ENCODE results near the gene RANBP9. TPM values are rescaled to one million over a fixed set of nuclear protein-coding genes. Genes with fewer than 3 reads are reported as not detected.

Gene RANBP9
- total and polyA plus RNA-seq, 2 of the 13 experiments (the other 11 are each of a cell fraction or from before 2014, with no cell fraction given), result 26.6 to 30.6 TPM

DNA sequence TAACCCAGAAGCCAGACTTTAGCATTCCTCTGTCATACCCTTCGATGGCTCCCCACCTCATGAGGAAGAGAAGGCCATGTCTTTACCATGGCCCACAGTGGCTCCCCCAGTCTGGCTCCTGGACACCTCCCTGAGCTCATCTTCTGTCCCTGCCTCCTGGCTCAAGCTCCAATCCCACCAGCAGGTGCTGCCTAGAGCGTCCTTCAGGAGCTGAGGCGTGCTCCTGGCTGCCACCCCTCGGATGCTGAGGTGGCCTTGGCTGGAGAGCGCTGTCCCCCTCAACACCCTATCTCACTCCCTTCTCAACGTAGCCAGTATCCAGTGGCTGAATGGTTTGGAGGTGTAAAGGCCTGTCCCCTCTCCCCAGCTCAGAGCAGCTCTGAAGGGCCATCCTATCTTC, 47.4 kb upstream of the RANBP9 start:
- Histone ChIP-seq H3K27ac (ENCODE audit: extremely low read length, insufficient read depth, low read length) (no peak overlapping the region), H3K36me3 (replicated peaks in 1 of 2; ENCODE audit: control insufficient read depth in 1 of 2, insufficient read depth in 2 of 2, low read length in 2 of 2) (no peaks in the 10 kb centered on the region), H3K4me1 (ENCODE audit: insufficient read depth, low read length) (no peaks in the 10 kb centered on the region), H3K79me2 (ENCODE audit: insufficient read depth, low read length) (no peaks in the 10 kb centered on the region), H3K9ac (ENCODE audit: insufficient read depth, low read depth, low read length) (no peak overlapping the region), H3K9me3 (ENCODE audit: low read length) (no peaks in the 10 kb centered on the region), H2AFZ (ENCODE audit: low read length) (no peak overlapping the region), H4K20me1 (ENCODE audit: insufficient read depth, low read length) (no peaks in the 10 kb centered on the region), H3K4me3 (replicated peaks in 1 of 3; ENCODE audit: insufficient read depth in 1 of 3, low read depth in 2 of 3, low read length in 3 of 3) (no peak overlapping the region), H3K27me3 (ENCODE audit: control insufficient read depth in 1 of 2, insufficient read depth in 2 of 2, low read length in 2 of 2) (peaks cover 0 to 1% of the 10 kb centered on the region in 2 experiments; a peak in 1 of 5 replicates), H3K4me2 (ENCODE audit: low read depth, low read length) (no peak overlapping the region)
- ChIA-PET CTCF (ENCODE audit: low intra/inter-chr PET ratio, low total read pairs) (no interaction called here), POLR2A (no interaction called here)
- intact Hi-C loops (cut with micrococcal nuclease; ENCODE audit: unreplicated experiment) (no loop called here), in situ Hi-C loops (cut with HindIII; ENCODE audit: extremely low pct_ligation_motif_present, low pct_unique_long_range_greater_than_20kb) (no loop called here)
- DNase-seq (ENCODE audit: low spot score), result no peak
- 54% methylated on average over 5 of the region's 6 CpGs for WGBS (ENCODE audit: low lambda C conversion rate)
- no TSS peak for BruUV-seq (replicated peaks)
- peak; percentile 47 for ATAC-seq
- no peak for TF ChIP-seq ARID2 (CRISPR knock-in tag; IDR thresholded peaks at IDR 0.05; ENCODE audit: borderline replicate concordance)
- TF ChIP-seq, protein P1, sequence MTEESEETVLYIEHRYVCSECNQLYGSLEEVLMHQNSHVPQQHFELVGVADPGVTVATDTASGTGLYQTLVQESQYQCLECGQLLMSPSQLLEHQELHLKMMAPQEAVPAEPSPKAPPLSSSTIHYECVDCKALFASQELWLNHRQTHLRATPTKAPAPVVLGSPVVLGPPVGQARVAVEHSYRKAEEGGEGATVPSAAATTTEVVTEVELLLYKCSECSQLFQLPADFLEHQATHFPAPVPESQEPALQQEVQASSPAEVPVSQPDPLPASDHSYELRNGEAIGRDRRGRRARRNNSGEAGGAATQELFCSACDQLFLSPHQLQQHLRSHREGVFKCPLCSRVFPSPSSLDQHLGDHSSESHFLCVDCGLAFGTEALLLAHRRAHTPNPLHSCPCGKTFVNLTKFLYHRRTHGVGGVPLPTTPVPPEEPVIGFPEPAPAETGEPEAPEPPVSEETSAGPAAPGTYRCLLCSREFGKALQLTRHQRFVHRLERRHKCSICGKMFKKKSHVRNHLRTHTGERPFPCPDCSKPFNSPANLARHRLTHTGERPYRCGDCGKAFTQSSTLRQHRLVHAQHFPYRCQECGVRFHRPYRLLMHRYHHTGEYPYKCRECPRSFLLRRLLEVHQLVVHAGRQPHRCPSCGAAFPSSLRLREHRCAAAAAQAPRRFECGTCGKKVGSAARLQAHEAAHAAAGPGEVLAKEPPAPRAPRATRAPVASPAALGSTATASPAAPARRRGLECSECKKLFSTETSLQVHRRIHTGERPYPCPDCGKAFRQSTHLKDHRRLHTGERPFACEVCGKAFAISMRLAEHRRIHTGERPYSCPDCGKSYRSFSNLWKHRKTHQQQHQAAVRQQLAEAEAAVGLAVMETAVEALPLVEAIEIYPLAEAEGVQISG (CRISPR knock-in tag; IDR thresholded peaks at IDR 0.05), result peak; percentile 70
- TF ChIP-seq ZNF317 (CRISPR knock-in tag; IDR thresholded peaks at IDR 0.05), result no peak
- no peak for TF ChIP-seq NR3C1 (CRISPR knock-in tag; IDR thresholded peaks at IDR 0.05)
- no peak for TF ChIP-seq STAT5B (CRISPR knock-in tag; IDR thresholded peaks at IDR 0.05)
- no peak for TF ChIP-seq MLLT10 (CRISPR knock-in tag; IDR thresholded peaks at IDR 0.05)
- FAIRE-seq, result no peak

GRCh38 chr6:13754644-13755043, 43.0 kb upstream of the RANBP9 start:
- intact Hi-C loops (cut with micrococcal nuclease; ENCODE audit: unreplicated experiment), result no loop called here
- TF ChIP-seq ZNF530 (CRISPR knock-in tag; IDR thresholded peaks at IDR 0.05; ENCODE audit: low read depth) (no peak), ZNF407 (CRISPR knock-in tag; IDR thresholded peaks at IDR 0.05; ENCODE audit: not compliant biosample characterization) (no peak)

More at GRCh38 chr6:13754644-13755043, 43.0 kb upstream of the RANBP9 start:
- no TSS peak for BruUV-seq (replicated peaks)
- DNase-seq (ENCODE audit: low spot score) (no peak), FAIRE-seq (no peak), ATAC-seq (no peak)
- H3K27ac ChIP-seq (ENCODE audit: extremely low read length, insufficient read depth, low read length), result no peak overlapping the region
- H2AFZ ChIP-seq (ENCODE audit: low read length), result no peak overlapping the region
- H3K4me3 ChIP-seq (replicated peaks in 1 of 3; ENCODE audit: insufficient read depth in 1 of 3, low read depth in 2 of 3, low read length in 3 of 3), result no peak overlapping the region
- peaks cover 6% of the 10 kb centered on the region for H3K4me1 ChIP-seq (ENCODE audit: insufficient read depth, low read length)
- 72% methylated on average over 2 of the region's 2 CpGs for WGBS (ENCODE audit: low lambda C conversion rate)
- ChIA-PET CTCF (ENCODE audit: low intra/inter-chr PET ratio, low total read pairs) (no interaction called here), POLR2A (no interaction called here)
- H3K27me3 ChIP-seq (ENCODE audit: control insufficient read depth in 1 of 2, insufficient read depth in 2 of 2, low read length in 2 of 2), result peaks cover 0 to 1% of the 10 kb centered on the region in 2 experiments; a peak in 1 of 5 replicates
- in situ Hi-C loops (cut with HindIII; ENCODE audit: extremely low pct_ligation_motif_present, low pct_unique_long_range_greater_than_20kb), result no loop called here
- H3K9me3 ChIP-seq (ENCODE audit: low read length), result no peaks in the 10 kb centered on the region
- H3K79me2 ChIP-seq (ENCODE audit: insufficient read depth, low read length), result no peaks in the 10 kb centered on the region
- no peaks in the 10 kb centered on the region for H3K36me3 ChIP-seq (replicated peaks in 1 of 2; ENCODE audit: control insufficient read depth in 1 of 2, insufficient read depth in 2 of 2, low read length in 2 of 2)
- H4K20me1 ChIP-seq (ENCODE audit: insufficient read depth, low read length), result no peaks in the 10 kb centered on the region
- H3K9ac ChIP-seq (ENCODE audit: insufficient read depth, low read depth, low read length), result no peak overlapping the region
- H3K4me2 ChIP-seq (ENCODE audit: low read depth, low read length), result no peak overlapping the region
